Measurements from ENCODE around the gene PC.

PC gene

GRCh38 chr11:66861774-66862558 lies 96.2 kb downstream of the PC start:
- TF ChIP-seq ZFP30 (CRISPR knock-in tag; IDR thresholded peaks at IDR 0.05) (no peak), CREB5 (CRISPR knock-in tag; IDR thresholded peaks at IDR 0.05; ENCODE audit: low read depth) (no peak), POU6F1 (CRISPR knock-in tag; IDR thresholded peaks at IDR 0.05; ENCODE audit: borderline replicate concordance, low read depth) (no peak), RARB (CRISPR knock-in tag; IDR thresholded peaks at IDR 0.05) (no peak), CSRNP3 (CRISPR knock-in tag; IDR thresholded peaks at IDR 0.05) (no peak), ESRRG (CRISPR knock-in tag; IDR thresholded peaks at IDR 0.05) (no peak), OSR1 (CRISPR knock-in tag; IDR thresholded peaks at IDR 0.05) (no peak), ZNF70 (CRISPR knock-in tag; IDR thresholded peaks at IDR 0.05) (no peak), TCF4 (CRISPR knock-in tag; IDR thresholded peaks at IDR 0.05; ENCODE audit: borderline replicate concordance) (no peak), PPARA (CRISPR knock-in tag; IDR thresholded peaks at IDR 0.05; ENCODE audit: borderline replicate concordance) (no peak), ISL1 (CRISPR knock-in tag; IDR thresholded peaks at IDR 0.05) (no peak)
- ATAC-seq, result no peak

GRCh38 chr11:66861038-66861773 lies 97.0 kb downstream of the PC start:
- no peak for TF ChIP-seq ZNF70 (CRISPR knock-in tag; IDR thresholded peaks at IDR 0.05)
- no peak for TF ChIP-seq CSDC2 (CRISPR knock-in tag; IDR thresholded peaks at IDR 0.05)
- ATAC-seq, result no peak

- no peak for TF ChIP-seq ZNF565 (CRISPR knock-in tag; conservative IDR thresholded peaks at IDR 0.05; ENCODE audit: low read depth)
- no peak for TF ChIP-seq ARNTL (CRISPR knock-in tag; IDR thresholded peaks at IDR 0.05; ENCODE audit: borderline replicate concordance, low read depth)
Measured at GRCh38 chr11:66860449-66860831, 97.7 kb downstream of the PC start.

GRCh38 chr11:66859686-66860448 lies 98.3 kb downstream of the PC start:
- no peak for ATAC-seq
- no peak for TF ChIP-seq PATZ1 (CRISPR knock-in tag; IDR thresholded peaks at IDR 0.05; ENCODE audit: borderline replicate concordance)

More at GRCh38 chr11:66860449-66860831, 97.7 kb downstream of the PC start:
- no peak for ATAC-seq

GRCh38 chr11:66858939-66859685 lies 99.1 kb downstream of the PC start:
- no peak for TF ChIP-seq CREB5 (CRISPR knock-in tag; IDR thresholded peaks at IDR 0.05; ENCODE audit: low read depth)
- no peak for TF ChIP-seq CSDC2 (CRISPR knock-in tag; IDR thresholded peaks at IDR 0.05)
- no peak for TF ChIP-seq OSR1 (CRISPR knock-in tag; IDR thresholded peaks at IDR 0.05)
- TF ChIP-seq ZNF565 (CRISPR knock-in tag; conservative IDR thresholded peaks at IDR 0.05; ENCODE audit: low read depth), result no peak
- TF ChIP-seq BACH2 (CRISPR knock-in tag; IDR thresholded peaks at IDR 0.05; ENCODE audit: borderline replicate concordance), result no peak
- TF ChIP-seq RARB (CRISPR knock-in tag; IDR thresholded peaks at IDR 0.05), result no peak
- no peak for TF ChIP-seq TCF4 (CRISPR knock-in tag; IDR thresholded peaks at IDR 0.05; ENCODE audit: borderline replicate concordance)
- TF ChIP-seq ZFP3 (CRISPR knock-in tag; IDR thresholded peaks at IDR 0.05), result no peak
- no peak for TF ChIP-seq SNAI2 (CRISPR knock-in tag; IDR thresholded peaks at IDR 0.05)
- ATAC-seq, result no peak
